ENCODE results near the gene ARHGEF38.
"Not testable (repeated sequence)": the region's sequence is repeated elsewhere in the genome, so short reads cannot be mapped to it uniquely, and the experiment has no call there.

The ARHGEF38 gene

GRCh38 chr4:105715692-105716278 lies 163.4 kb downstream of the ARHGEF38 start:
- DNase-seq: no peak

GRCh38 chr4:105719204-105719603 lies 166.8 kb downstream of the ARHGEF38 start:
- DNase-seq: no peak

- DNase-seq: no peak
These were observed 173.2 kb downstream of the ARHGEF38 start for GRCh38 chr4:105725623-105726022.

GRCh38 chr4:105729895-105730294 lies 177.5 kb downstream of the ARHGEF38 start:
- DNase-seq: not testable (repeated sequence)
